Lung (tissue), 12 donors: ENCODE results near the gene CSTPP1. TPM values are rescaled to one million over a fixed set of nuclear protein-coding genes. Genes with fewer than 3 reads are reported as not detected.
"Not testable (repeated sequence)": the region's sequence is repeated elsewhere in the genome, so short reads cannot be mapped to it uniquely, and the experiment has no call there.

Source experiments
- ATAC-seq: fragments of 200-7000 bp; cut with Tn5 transposase; one replicate; pipeline ENCODE4 v1.9.1; 2020; ENCODE audit warnings: moderate number of reproducible peaks; ENCODE audit not compliant: insufficient read depth, low FRiP score
- DNase-seq, 3 donors: peaks; one replicate each; pipeline ENCODE4 v3.0.0-alpha.2; 2013 to 2017
- H3K27ac ChIP-seq, 2 donors: one replicate each; pipeline ENCODE4 v1.5.1; 2013; ENCODE audit warnings: mild to moderate bottlenecking in 2 of 2, moderate library complexity in 2 of 2, control low read depth in 1 of 2, inconsistent platforms in 1 of 2, low read depth in 1 of 2, low read length in 1 of 2
- H3K27me3 ChIP-seq, 3 donors: one replicate each; pipeline ENCODE4 v1.5.1; 2013; ENCODE audit warnings: low read length in 2 of 3; ENCODE audit not compliant: control insufficient read depth in 3 of 3, insufficient read depth in 3 of 3
- H3K36me3 ChIP-seq, 4 donors: one replicate each; pipeline ENCODE4 v1.5.1; 2013; ENCODE audit warnings: low read length in 4 of 4, mild to moderate bottlenecking in 1 of 4, moderate library complexity in 1 of 4; ENCODE audit not compliant: control insufficient read depth in 4 of 4, insufficient read depth in 4 of 4
- H3K4me1 ChIP-seq, 5 donors: one replicate each; pipeline ENCODE4 v1.5.1; 2013; ENCODE audit warnings: low read length in 5 of 5, mild to moderate bottlenecking in 2 of 5, moderate library complexity in 1 of 5; ENCODE audit not compliant: control insufficient read depth in 5 of 5, insufficient read depth in 5 of 5
- H3K4me3 ChIP-seq: one replicate; pipeline ENCODE4 v1.5.1; 2013; ENCODE audit warnings: mild to moderate bottlenecking, control low read depth, moderate library complexity
- H3K9ac ChIP-seq, 2 donors: one replicate each; pipeline ENCODE4 v1.5.1; 2013; ENCODE audit warnings: low read length in 2 of 2, control low read depth in 1 of 2; ENCODE audit not compliant: insufficient read depth in 1 of 2
- H3K9me3 ChIP-seq, 4 donors: one replicate each; pipeline ENCODE4 v1.5.1; 2013; ENCODE audit warnings: low read length in 3 of 4, mild to moderate bottlenecking in 1 of 4, moderate library complexity in 1 of 4; ENCODE audit not compliant: control insufficient read depth in 4 of 4, insufficient read depth in 3 of 4
- WGBS, 2 donors: extraction: QIAGEN DNeasy Blood & Tissue Kit; methylation state at CpG; one replicate each; pipeline ENCODE4 v1.1.7; 2013; 5-methylcytosine and 5-hydroxymethylcytosine counted together
- polyA plus RNA-seq, 2 donors: library from polyadenylated mRNA; stranded (reverse); fragments of 200-250 nt; gene quantifications; one replicate each; pipeline ENCODE4 v1.2.1, GENCODE V29; 2013
- total RNA-seq, 2 donors: library from RNA; depleted of rRNA in 1 of 2; stranded (reverse); fragments of >200 nt in 1 of 2; gene quantifications; one replicate each; pipeline ENCODE4 v1.2.1, GENCODE V29; 2014 to 2021
- TF ChIP-seq, protein P1 (sequence below): IDR thresholded peaks from 2 replicates; pipeline ENCODE4 v1.5.1; 2012; ENCODE audit warnings: mild to moderate bottlenecking; ENCODE audit errors: control extremely low read depth, extremely low read depth
- donor health status: control.
- donor health status: control.
- donor health status: Bipolar disorder and iron deficiency.
- donor health status: healthy.
- donor health status: DM: yes; HTN: yes; CAD: no.

The CSTPP1 gene
- total and polyA plus RNA-seq, 4 donors, result 26.0 to 45.8 (median 34.4) TPM

DNA sequence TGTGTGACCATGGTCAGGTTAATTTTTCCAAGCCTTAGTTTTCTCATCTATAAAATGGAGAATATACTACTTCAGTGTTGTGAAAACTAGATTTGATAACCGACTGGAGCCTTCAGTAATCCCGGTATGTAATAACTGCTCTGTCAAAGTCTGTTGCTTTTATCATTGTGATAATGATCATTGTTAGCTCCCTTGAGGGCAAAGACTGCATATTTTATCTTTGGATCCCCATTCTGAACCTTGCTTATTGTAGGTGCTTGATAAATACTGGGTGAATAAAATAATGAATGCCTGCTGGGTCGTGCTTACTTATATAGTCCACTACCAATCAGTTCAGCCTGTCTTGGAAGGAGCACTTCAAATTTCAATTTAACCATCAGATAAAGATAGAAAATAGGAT lies 134.8 kb downstream of the CSTPP1 start:
- 69 to 86% methylated on average over 3 of the region's 3 CpGs for WGBS, 2 donors
- Histone ChIP-seq H3K36me3 (peaks cover 0 to 2% (median 0%) of the 10 kb centered on the region in 4 donors), H3K9ac (no peak overlapping the region)

DNA sequence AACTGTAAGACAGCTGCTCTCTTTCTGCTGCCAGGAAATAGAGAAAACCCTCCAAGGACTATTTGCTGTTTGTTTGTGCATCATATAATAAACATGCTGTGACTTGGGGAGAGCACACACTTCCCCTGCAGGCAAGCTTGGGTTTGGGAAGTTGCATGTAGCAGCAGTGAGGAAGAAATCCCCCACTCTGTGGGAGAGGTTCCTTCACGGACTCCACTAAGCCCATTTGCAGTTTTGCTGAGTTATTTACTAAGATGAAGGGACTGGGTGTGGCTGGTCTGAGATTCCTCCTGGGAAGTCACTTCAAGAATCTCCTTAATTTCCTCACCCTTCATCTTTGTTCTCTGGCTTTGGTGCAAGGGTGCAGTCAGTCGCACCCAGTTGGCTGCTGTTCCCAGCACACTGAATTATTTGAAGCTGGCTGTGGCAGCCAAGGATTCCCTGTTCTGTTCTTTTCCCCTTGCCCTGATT lies 135.3 kb downstream of the CSTPP1 start:
- Histone ChIP-seq H3K9me3 (no peaks in the 10 kb centered on the region), H3K36me3 (peaks cover 0 to 2% (median 0%) of the 10 kb centered on the region in 4 donors), H3K4me1 (peaks cover 0 to 19% (median 8%) of the 10 kb centered on the region in 5 donors), H3K27ac (no peak overlapping the region), H3K9ac (no peak overlapping the region), H3K27me3 (no peaks in the 10 kb centered on the region), H3K4me3 (no peak overlapping the region)
- TF ChIP-seq, protein P1, sequence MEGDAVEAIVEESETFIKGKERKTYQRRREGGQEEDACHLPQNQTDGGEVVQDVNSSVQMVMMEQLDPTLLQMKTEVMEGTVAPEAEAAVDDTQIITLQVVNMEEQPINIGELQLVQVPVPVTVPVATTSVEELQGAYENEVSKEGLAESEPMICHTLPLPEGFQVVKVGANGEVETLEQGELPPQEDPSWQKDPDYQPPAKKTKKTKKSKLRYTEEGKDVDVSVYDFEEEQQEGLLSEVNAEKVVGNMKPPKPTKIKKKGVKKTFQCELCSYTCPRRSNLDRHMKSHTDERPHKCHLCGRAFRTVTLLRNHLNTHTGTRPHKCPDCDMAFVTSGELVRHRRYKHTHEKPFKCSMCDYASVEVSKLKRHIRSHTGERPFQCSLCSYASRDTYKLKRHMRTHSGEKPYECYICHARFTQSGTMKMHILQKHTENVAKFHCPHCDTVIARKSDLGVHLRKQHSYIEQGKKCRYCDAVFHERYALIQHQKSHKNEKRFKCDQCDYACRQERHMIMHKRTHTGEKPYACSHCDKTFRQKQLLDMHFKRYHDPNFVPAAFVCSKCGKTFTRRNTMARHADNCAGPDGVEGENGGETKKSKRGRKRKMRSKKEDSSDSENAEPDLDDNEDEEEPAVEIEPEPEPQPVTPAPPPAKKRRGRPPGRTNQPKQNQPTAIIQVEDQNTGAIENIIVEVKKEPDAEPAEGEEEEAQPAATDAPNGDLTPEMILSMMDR, result no peak
- WGBS, 2 donors, result 54 to 71% methylated on average over 2 of the region's 2 CpGs
- ATAC-seq (no peak), DNase-seq (peak; percentile 63 to 93 (median 92))

More for the DNA sequence above, 134.8 kb downstream of the CSTPP1 start:
- TF ChIP-seq, protein P1, result no peak
- DNase-seq (no peak), ATAC-seq (no peak)
- Histone ChIP-seq H3K4me3 (no peak overlapping the region), H3K27me3 (no peaks in the 10 kb centered on the region), H3K9me3 (no peaks in the 10 kb centered on the region), H3K4me1 (peaks cover 0 to 19% (median 8%) of the 10 kb centered on the region in 5 donors), H3K27ac (no peak overlapping the region)

DNA sequence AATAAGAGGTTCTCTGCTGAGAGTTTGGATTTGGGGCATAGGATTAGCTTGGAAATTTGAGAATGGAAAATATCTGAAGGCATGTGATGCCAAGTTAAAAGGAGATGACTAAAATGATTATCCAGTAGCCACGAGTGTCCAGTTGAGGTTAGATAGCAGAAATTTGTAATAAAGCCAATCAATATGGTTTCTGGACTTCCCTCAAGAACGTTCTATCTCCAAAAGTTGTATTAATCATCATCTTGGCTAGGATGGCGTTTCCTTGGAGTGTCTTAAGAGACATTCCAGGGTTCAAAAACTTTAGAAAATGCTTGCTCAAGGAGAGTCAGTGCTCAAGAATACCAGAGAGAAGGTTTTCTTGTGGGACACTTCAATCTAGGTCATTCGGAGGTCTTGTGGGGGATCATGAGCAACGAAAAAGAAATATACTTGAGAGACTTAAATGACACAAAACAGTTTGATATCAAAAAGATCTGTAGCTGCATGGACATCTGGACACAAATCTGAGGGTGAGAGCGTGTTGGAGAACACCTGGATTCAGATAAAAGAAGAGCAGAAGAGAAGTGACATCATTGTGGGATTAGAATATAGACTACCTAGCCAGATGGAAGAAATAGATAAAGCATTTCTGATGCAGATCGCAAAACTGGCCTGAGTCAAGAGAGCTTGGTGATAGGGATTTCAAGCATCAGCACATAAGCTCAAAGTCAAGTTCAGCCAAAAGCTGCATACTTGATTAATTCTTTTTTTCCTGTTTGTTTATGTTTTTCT lies 142.4 kb downstream of the CSTPP1 start:
- TF ChIP-seq, protein P1, result no peak
- DNase-seq (no peak), ATAC-seq (no peak)
- H3K9ac ChIP-seq, result peak overlapping the region in 1 of 2 donors; percentile 53
- no peaks in the 10 kb centered on the region for H3K27me3 ChIP-seq
- no peak overlapping the region for H3K4me3 ChIP-seq
- peaks cover 0 to 6% (median 0%) of the 10 kb centered on the region in 5 donors for H3K4me1 ChIP-seq
- peaks cover 0 to 2% (median 0%) of the 10 kb centered on the region in 4 donors for H3K36me3 ChIP-seq
- H3K9me3 ChIP-seq, result no peaks in the 10 kb centered on the region
- no peak overlapping the region for H3K27ac ChIP-seq
- WGBS, 2 donors, result 69 to 79% methylated on average over 7 of the region's 7 CpGs

DNA sequence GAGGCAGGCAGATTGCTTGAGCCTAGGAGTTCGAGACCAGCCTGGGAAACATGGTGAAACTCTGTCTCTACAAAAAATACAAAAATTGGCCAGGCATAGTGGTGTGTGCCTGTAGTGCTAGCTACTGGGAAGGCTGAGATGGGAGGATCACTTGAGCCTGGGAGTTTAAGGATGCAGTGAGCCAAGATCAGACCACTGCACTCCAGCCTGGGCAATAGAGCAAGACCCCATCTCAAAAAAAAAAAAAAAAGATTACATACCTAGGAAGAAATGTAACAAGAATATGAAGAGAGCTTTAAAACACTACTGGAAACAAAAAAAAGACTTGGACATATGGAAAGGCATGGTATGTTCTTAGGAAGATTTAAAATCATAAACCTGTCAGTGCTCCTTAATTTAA lies 144.2 kb downstream of the CSTPP1 start:
- not testable (repeated sequence) for H3K4me3 ChIP-seq, H3K27ac ChIP-seq, H3K27me3 ChIP-seq, H3K36me3 ChIP-seq, DNase-seq, ATAC-seq, H3K9me3 ChIP-seq, H3K4me1 ChIP-seq, H3K9ac ChIP-seq
- 100% methylated on average over 1 of the region's 1 CpG for WGBS, 2 donors
